Gastrocnemius medialis (tissue), 4 donors: ENCODE data around the gene TMPRSS13. TPM values are rescaled to one million over a fixed set of nuclear protein-coding genes. Genes with fewer than 3 reads are reported as not detected.

Experiments used
- ATAC-seq, 2 donors: fragments of 150-250 bp; one replicate each; pipeline ENCODE4 v1.9.1; 2016
- DNase-seq, 2 donors: peaks; one replicate each; pipeline ENCODE4 v3.0.0-alpha.2; 2019
- H3K27ac ChIP-seq, 4 donors: fragments of 200-600 bp; sonication (generic); 1 replicate in 1 of 4; 2 replicates in 3 of 4; pipeline ENCODE4 v1.5.1; 2016 to 2018; ENCODE audit warnings: mild to moderate bottlenecking in 2 of 4, moderate library complexity in 1 of 4
- H3K27me3 ChIP-seq, 3 donors: fragments of 200-600 bp; sonication (generic) in 2 of 3; 1 replicate in 1 of 3; 2 replicates in 2 of 3; pipeline versions ENCODE4 v1.5.1 to v1.6.0; 2016 to 2019; ENCODE audit warnings: mild to moderate bottlenecking in 1 of 3, moderate library complexity in 1 of 3
- H3K36me3 ChIP-seq, 2 donors: fragments of 200-600 bp; sonication (generic) in 1 of 2; one replicate each; pipeline ENCODE4 v1.5.1; 2017 to 2018
- H3K4me1 ChIP-seq, 2 donors: fragments of 200-600 bp; sonication (generic) in 1 of 2; one replicate each; pipeline ENCODE4 v1.5.1; 2016 to 2017; ENCODE audit warnings: mild to moderate bottlenecking in 2 of 2
- H3K4me3 ChIP-seq, 4 donors: fragments of 200-600 bp; sonication (generic) in 3 of 4; 1 replicate in 1 of 4; 2 replicates in 3 of 4; pipeline ENCODE4 v1.5.1; 2016 to 2019; ENCODE audit warnings: mild to moderate bottlenecking in 2 of 4
- H3K9me3 ChIP-seq, 3 donors: fragments of 200-600 bp; sonication (generic) in 2 of 3; 1 replicate in 1 of 3; 2 replicates in 2 of 3; pipeline ENCODE4 v1.5.1; 2016 to 2019
- CTCF ChIP-seq, 5 experiments: fragments of 450-650 bp in 3 of 5; fragments of 200-600 bp in 2 of 5; sonication (generic) in 2 of 5; IDR thresholded peaks in 4 of 5; conservative IDR thresholded peaks in 1 of 5; 1 replicate in 4 of 5; 2 replicates in 1 of 5; pipeline ENCODE4 v1.5.1; 2016 to 2019; ENCODE audit warnings: antibody characterized with exemption in 5 of 5, mild to moderate bottlenecking in 3 of 5, moderate library complexity in 3 of 5
- POLR2A ChIP-seq, 2 donors: fragments of 450-650 bp; IDR thresholded peaks; one replicate each; pipeline ENCODE4 v1.6.1; 2017; ENCODE audit warnings: antibody characterized with exemption in 2 of 2, mild to moderate bottlenecking in 2 of 2, moderate library complexity in 2 of 2
- in situ Hi-C, 4 donors: fragments of 200-750 bp; cut with MboI; loops; one replicate each; pipeline versions ENCODE4 v1.15.0 to v1.8.0; 2017; ENCODE audit warnings: low sequenced_read_pairs in 4 of 4
- intact Hi-C: fragments of 100-400 bp; cut with DNase I; formaldehyde crosslinking; loops from one replicate; pipeline ENCODE4 v1.15.1; 2023; ENCODE audit warnings: low total_unique reads
- total RNA-seq, 4 donors: library from RNA; depleted of rRNA; stranded (reverse); fragments of >200 nt; gene quantifications; one replicate each; pipeline versions ENCODE4 v1.1.0 to v1.2.3, GENCODE V29; 2016

TMPRSS13 gene
- total RNA-seq, 4 donors from 2014 or later = not detected

- intact Hi-C loops = no loop called here
- no peak for DNase-seq
- H3K27ac ChIP-seq = no peak overlapping the region
- no peak overlapping the region for H3K4me3 ChIP-seq
- H3K9me3 ChIP-seq = no peaks in the 10 kb centered on the region
- H3K27me3 ChIP-seq = peaks cover 0 to 4% (median 2%) of the 10 kb centered on the region in 3 donors
- H3K4me1 ChIP-seq = no peaks in the 10 kb centered on the region
- no peaks in the 10 kb centered on the region for H3K36me3 ChIP-seq
- ATAC-seq = no peak
- in situ Hi-C loops = no loop called here
- no peak for TF ChIP-seq CTCF (IDR thresholded peaks at IDR 0.05 in 4 of 5, conservative IDR thresholded peaks at IDR 0.05 in 1 of 5)
- TF ChIP-seq POLR2A (IDR thresholded peaks at IDR 0.05) = no peak
Observed at GRCh38 chr11:117970400-117971024, 41.3 kb upstream of the TMPRSS13 start.

GRCh38 chr11:117969160-117969991, 40.2 kb upstream of the TMPRSS13 start:
- Histone ChIP-seq H3K36me3 (no peaks in the 10 kb centered on the region), H3K27me3 (peaks cover 0 to 4% (median 2%) of the 10 kb centered on the region in 3 donors), H3K4me1 (no peaks in the 10 kb centered on the region), H3K4me3 (no peak overlapping the region), H3K9me3 (no peaks in the 10 kb centered on the region), H3K27ac (no peak overlapping the region)
- in situ Hi-C loops = no loop called here
- ATAC-seq = no peak
- no peak for TF ChIP-seq CTCF (IDR thresholded peaks at IDR 0.05 in 4 of 5, conservative IDR thresholded peaks at IDR 0.05 in 1 of 5)
- no peak for TF ChIP-seq POLR2A (IDR thresholded peaks at IDR 0.05)
- DNase-seq = no peak
- intact Hi-C loops = no loop called here

GRCh38 chr11:117966908-117967307, 37.7 kb upstream of the TMPRSS13 start:
- in situ Hi-C loops (no loop called here), intact Hi-C loops (no loop called here)
- no peak overlapping the region for H3K27ac ChIP-seq
- TF ChIP-seq CTCF (IDR thresholded peaks at IDR 0.05 in 4 of 5, conservative IDR thresholded peaks at IDR 0.05 in 1 of 5) (no peak), POLR2A (IDR thresholded peaks at IDR 0.05) (no peak)
- no peaks in the 10 kb centered on the region for H3K36me3 ChIP-seq
- H3K27me3 ChIP-seq = peaks cover 0 to 4% (median 2%) of the 10 kb centered on the region in 3 donors
- H3K4me1 ChIP-seq = no peaks in the 10 kb centered on the region
- H3K9me3 ChIP-seq = no peaks in the 10 kb centered on the region
- DNase-seq (no peak), ATAC-seq (no peak)
- H3K4me3 ChIP-seq = no peak overlapping the region

GRCh38 chr11:117962826-117963225, 33.6 kb upstream of the TMPRSS13 start:
- peaks cover 0 to 4% (median 0%) of the 10 kb centered on the region in 3 donors for H3K27me3 ChIP-seq
- ATAC-seq (no peak), DNase-seq (no peak)

More at GRCh38 chr11:117962826-117963225, 33.6 kb upstream of the TMPRSS13 start:
- intact Hi-C loops (no loop called here), in situ Hi-C loops (no loop called here)
- TF ChIP-seq POLR2A (IDR thresholded peaks at IDR 0.05) (no peak), CTCF (IDR thresholded peaks at IDR 0.05 in 4 of 5, conservative IDR thresholded peaks at IDR 0.05 in 1 of 5) (no peak)
- Histone ChIP-seq H3K4me3 (no peak overlapping the region), H3K9me3 (no peaks in the 10 kb centered on the region), H3K27ac (no peak overlapping the region), H3K36me3 (no peaks in the 10 kb centered on the region), H3K4me1 (no peaks in the 10 kb centered on the region)
